PC-9 (cell line): Measurements from ENCODE around the gene APC. TPM values are rescaled to one million over a fixed set of nuclear protein-coding genes. Genes with fewer than 3 reads are reported as not detected.
A peak's percentile ranks its signal among the peaks of the same experiment; 100 is the strongest.

Experiments used
- BruUV-seq: library from RNA; stranded (reverse); fragments of 400-500 nt; replicated peaks from 2 replicates; lab custom pipeline; 2021; lab: Mats Ljungman, UMichigan
- CTCF ChIA-PET: fragments of 300-600 bp; sonication (Branson Sonifier 250); formaldehyde crosslinking; loops from one replicate; lab custom pipeline; 2022; ENCODE audit warnings: antibody characterized with exemption; lab: Charles Lee
- POLR2A ChIA-PET: fragments of 300-600 bp; sonication (Branson Sonifier 250); formaldehyde crosslinking; loops from one replicate; lab custom pipeline; 2022; ENCODE audit warnings: antibody characterized with exemption; ENCODE audit not compliant: unreplicated experiment; lab: Charles Lee
- DNase-seq, 2 experiments: peaks; one replicate each; pipeline versions ENCODE4 v3.0.0 to v3.0.0-alpha.2; 2015 to 2022; ENCODE audit warnings: mixed read lengths in 1 of 2
- H2AFZ ChIP-seq: fragments of 200-600 bp; sonication (generic); 2 replicates; pipeline ENCODE4 v1.8.1; 2017; ENCODE audit warnings: antibody characterized with exemption
- H3F3A ChIP-seq: fragments of 200-600 bp; sonication (generic); 2 replicates; pipeline ENCODE4 v1.8.1; 2017; ENCODE audit warnings: antibody characterized with exemption, mild to moderate bottlenecking, low read depth; ENCODE audit not compliant: insufficient read depth
- H3K27ac ChIP-seq: fragments of 200-600 bp; sonication (generic); 2 replicates; pipeline ENCODE4 v1.6.1; 2016; ENCODE audit warnings: mixed run types
- H3K27me3 ChIP-seq: fragments of 200-600 bp; sonication (generic); 2 replicates; pipeline ENCODE4 v1.6.1; 2016; ENCODE audit warnings: low read depth, mixed run types; ENCODE audit not compliant: insufficient read depth
- H3K36me3 ChIP-seq: fragments of 200-600 bp; sonication (generic); 2 replicates; pipeline ENCODE4 v1.6.1; 2016; ENCODE audit warnings: low read depth, mixed run types
- H3K4me1 ChIP-seq: fragments of 200-600 bp; sonication (generic); replicated peaks from 2 replicates; pipeline ENCODE4 v1.6.1; 2016; ENCODE audit warnings: mixed run types; ENCODE audit not compliant: insufficient read depth
- H3K4me2 ChIP-seq: fragments of 200-600 bp; sonication (generic); 2 replicates; pipeline ENCODE4 v1.6.1; 2017; ENCODE audit warnings: mixed run types
- H3K4me3 ChIP-seq: fragments of 200-600 bp; sonication (generic); 2 replicates; pipeline ENCODE4 v1.6.1; 2016; ENCODE audit warnings: mixed run types
- H3K79me2 ChIP-seq: fragments of 200-600 bp; sonication (generic); 2 replicates; pipeline ENCODE4 v1.6.1; 2017; ENCODE audit warnings: low read depth, mixed run types
- H3K9me2 ChIP-seq: fragments of 200-600 bp; sonication (generic); 2 replicates; pipeline ENCODE4 v1.8.1; 2017; ENCODE audit warnings: mild to moderate bottlenecking; ENCODE audit not compliant: insufficient read depth
- H3K9me3 ChIP-seq: fragments of 200-600 bp; sonication (generic); 2 replicates; pipeline ENCODE4 v1.8.1; 2016; ENCODE audit warnings: low read depth; ENCODE audit not compliant: insufficient read depth
- H4K20me1 ChIP-seq: fragments of 200-600 bp; sonication (generic); 2 replicates; pipeline ENCODE4 v1.8.1; 2017; ENCODE audit not compliant: insufficient read depth
- EZH2 ChIP-seq: fragments of 200-600 bp; sonication (generic); IDR thresholded peaks from 2 replicates; pipeline ENCODE4 v1.8.0; 2017; ENCODE audit warnings: antibody characterized with exemption, low read depth
- intact Hi-C: fragments of 100-400 bp; cut with micrococcal nuclease; formaldehyde crosslinking; loops from one replicate; pipeline ENCODE4 v1.10.0; 2022; ENCODE audit not compliant: unreplicated experiment
- total RNA-seq: library from RNA; stranded (reverse); gene quantifications from 2 replicates; pipeline ENCODE4 v1.2.3, GENCODE V29; 2021
- TF ChIP-seq, protein P1 (sequence below): fragments of 200-600 bp; sonication (generic); conservative IDR thresholded peaks from 2 replicates; pipeline ENCODE4 v1.6.1; 2017; ENCODE audit warnings: mixed run types, antibody characterized with exemption, mild to moderate bottlenecking, moderate library complexity

The APC gene
- total RNA-seq, 1 experiment from 2014 or later, result 23.5 TPM

DNA sequence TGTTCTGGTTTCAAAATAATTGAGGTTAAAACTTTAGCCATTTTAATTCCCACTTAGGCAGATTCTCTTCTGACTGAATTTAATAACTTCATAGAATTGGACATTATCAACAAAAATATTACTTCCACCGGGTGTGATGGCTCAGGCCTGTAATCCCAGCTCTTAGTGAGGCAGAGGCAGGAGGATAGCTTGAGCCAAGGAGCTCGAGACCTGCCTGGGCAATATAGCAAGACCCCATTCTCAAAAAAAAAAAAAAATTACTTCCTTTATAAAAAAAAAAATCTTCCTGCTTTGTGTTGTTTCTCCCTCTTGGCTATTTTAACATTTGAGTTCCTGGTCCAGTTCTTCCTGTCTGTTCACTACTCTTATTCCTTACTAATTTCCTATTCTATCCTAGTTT is 18.0 kb downstream of the APC start:
- no peaks in the 10 kb centered on the region for H3K79me2 ChIP-seq
- no peaks in the 10 kb centered on the region; the same call in 1 of the 2 replicates for H3K9me3 ChIP-seq
- H2AFZ ChIP-seq, result no peak overlapping the region
- no TSS peak for BruUV-seq
- H3K4me1 ChIP-seq, result no peaks in the 10 kb centered on the region
- ChIA-PET POLR2A (no interaction called here), CTCF (interaction anchor here (0.7 kb wide), 1 partner anchor 190 kb away, joined by 4 read pairs; no protein-coding TSS in a partner anchor)
- H3K4me3 ChIP-seq, result no peak overlapping the region
- no peaks in the 10 kb centered on the region for H3K36me3 ChIP-seq
- no peak overlapping the region for H3K27ac ChIP-seq
- intact Hi-C loops, result loop anchor here (2.0 kb wide), 1 partner anchor 581 kb away; no protein-coding TSS in a partner anchor
- H3K27me3 ChIP-seq, result no peaks in the 10 kb centered on the region
- H3K4me2 ChIP-seq, result no peak overlapping the region
- no peaks in the 10 kb centered on the region for H3F3A ChIP-seq
- no peaks in the 10 kb centered on the region; the same call in 1 of the 2 replicates for H4K20me1 ChIP-seq
- TF ChIP-seq, protein P1, sequence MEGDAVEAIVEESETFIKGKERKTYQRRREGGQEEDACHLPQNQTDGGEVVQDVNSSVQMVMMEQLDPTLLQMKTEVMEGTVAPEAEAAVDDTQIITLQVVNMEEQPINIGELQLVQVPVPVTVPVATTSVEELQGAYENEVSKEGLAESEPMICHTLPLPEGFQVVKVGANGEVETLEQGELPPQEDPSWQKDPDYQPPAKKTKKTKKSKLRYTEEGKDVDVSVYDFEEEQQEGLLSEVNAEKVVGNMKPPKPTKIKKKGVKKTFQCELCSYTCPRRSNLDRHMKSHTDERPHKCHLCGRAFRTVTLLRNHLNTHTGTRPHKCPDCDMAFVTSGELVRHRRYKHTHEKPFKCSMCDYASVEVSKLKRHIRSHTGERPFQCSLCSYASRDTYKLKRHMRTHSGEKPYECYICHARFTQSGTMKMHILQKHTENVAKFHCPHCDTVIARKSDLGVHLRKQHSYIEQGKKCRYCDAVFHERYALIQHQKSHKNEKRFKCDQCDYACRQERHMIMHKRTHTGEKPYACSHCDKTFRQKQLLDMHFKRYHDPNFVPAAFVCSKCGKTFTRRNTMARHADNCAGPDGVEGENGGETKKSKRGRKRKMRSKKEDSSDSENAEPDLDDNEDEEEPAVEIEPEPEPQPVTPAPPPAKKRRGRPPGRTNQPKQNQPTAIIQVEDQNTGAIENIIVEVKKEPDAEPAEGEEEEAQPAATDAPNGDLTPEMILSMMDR, result no peak
- TF ChIP-seq EZH2, result no peak
- no peaks in the 10 kb centered on the region for H3K9me2 ChIP-seq
- no peak for DNase-seq

DNA sequence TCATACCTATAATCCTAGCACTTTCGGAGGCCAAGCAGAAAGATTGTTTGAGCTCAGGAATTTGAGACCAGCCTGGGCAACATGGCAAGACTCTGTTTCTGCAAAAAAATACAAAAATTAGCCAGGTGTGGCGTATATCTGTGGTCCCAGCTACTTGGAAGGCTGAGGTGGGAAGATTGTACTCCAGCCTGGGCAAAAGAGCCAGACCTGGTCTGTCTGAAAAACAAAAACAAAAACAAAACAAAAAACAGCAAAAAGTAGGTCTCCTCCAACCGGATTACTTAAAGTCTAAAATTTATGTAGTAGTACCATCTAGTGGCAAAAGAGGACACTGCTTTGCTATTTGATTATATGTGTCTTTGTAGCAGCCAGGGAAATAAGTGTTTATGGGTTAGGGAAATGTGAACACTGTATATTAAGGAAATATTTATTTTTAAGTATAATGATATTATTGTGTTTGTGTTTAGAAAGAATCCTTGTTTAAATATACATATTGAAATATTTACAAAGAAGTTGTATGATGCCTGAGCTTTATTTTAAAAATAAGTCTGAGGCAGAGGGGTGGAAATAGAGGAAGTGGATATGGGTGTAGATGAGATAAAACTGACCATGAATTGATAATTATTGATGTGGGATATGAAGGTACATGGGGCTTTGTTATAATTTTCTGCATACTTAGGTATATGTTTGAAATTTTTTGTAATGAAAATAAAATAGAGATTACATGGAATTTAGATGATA is 20.0 kb downstream of the APC start:
- ChIA-PET POLR2A (no interaction called here), CTCF (interaction anchor here (0.5 to 1.7 kb wide), 7 partner anchors 27 to 367 kb away, joined by 3 to 11 read pairs (median 4); no protein-coding TSS in a partner anchor)
- peak; percentile 1 to 54 for DNase-seq
- H3K4me1 ChIP-seq, result no peaks in the 10 kb centered on the region
- H3K9me2 ChIP-seq, result no peaks in the 10 kb centered on the region
- H3K4me2 ChIP-seq, result no peak overlapping the region
- no peaks in the 10 kb centered on the region for H3K79me2 ChIP-seq
- H2AFZ ChIP-seq, result no peak overlapping the region
- H3K27ac ChIP-seq, result no peak overlapping the region
- TF ChIP-seq EZH2, result no peak
- TF ChIP-seq, protein P1, result peak; percentile 85
- H3K36me3 ChIP-seq, result no peaks in the 10 kb centered on the region
- H3K9me3 ChIP-seq, result no peaks in the 10 kb centered on the region
- H4K20me1 ChIP-seq, result no peaks in the 10 kb centered on the region; the same call in 1 of the 2 replicates
- H3K27me3 ChIP-seq, result no peaks in the 10 kb centered on the region
- H3K4me3 ChIP-seq, result no peak overlapping the region
- intact Hi-C loops, result loop anchor here (1.0 to 2.0 kb wide), 3 partner anchors 66 to 583 kb away; no protein-coding TSS in a partner anchor
- BruUV-seq, result no TSS peak
- no peaks in the 10 kb centered on the region for H3F3A ChIP-seq

DNA sequence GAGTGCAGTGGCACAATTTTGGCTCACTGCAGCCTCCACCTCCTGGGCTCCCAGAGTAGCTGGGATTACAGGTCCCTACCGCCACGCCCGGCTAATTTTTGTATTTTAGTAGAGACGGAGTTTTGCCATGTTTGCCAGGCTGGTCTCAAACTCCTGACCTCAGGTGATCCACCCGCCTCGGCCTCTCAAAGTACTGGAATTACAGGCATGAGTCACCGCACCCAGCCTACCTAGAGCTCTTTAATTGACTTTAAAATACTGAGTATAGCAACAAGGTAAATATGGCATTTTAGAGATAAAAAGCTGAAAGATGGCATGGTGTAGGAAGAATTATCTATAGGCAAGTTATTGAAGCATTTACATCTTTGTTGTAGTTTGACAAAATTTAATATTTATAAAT is 21.0 kb downstream of the APC start:
- Histone ChIP-seq H3K9me3 (no peaks in the 10 kb centered on the region), H3K36me3 (no peaks in the 10 kb centered on the region), H3F3A (no peaks in the 10 kb centered on the region), H3K27me3 (no peaks in the 10 kb centered on the region), H4K20me1 (no peaks in the 10 kb centered on the region), H2AFZ (no peak overlapping the region), H3K9me2 (no peaks in the 10 kb centered on the region), H3K4me1 (no peaks in the 10 kb centered on the region), H3K79me2 (no peaks in the 10 kb centered on the region), H3K4me3 (no peak overlapping the region), H3K27ac (no peak overlapping the region), H3K4me2 (no peak overlapping the region)
- BruUV-seq, result no TSS peak
- intact Hi-C loops, result no loop called here
- ChIA-PET CTCF (interaction anchor here (0.6 kb wide), 1 partner anchor 366 kb away, joined by 4 read pairs; no protein-coding TSS in a partner anchor), POLR2A (no interaction called here)
- TF ChIP-seq, protein P1, result no peak
- TF ChIP-seq EZH2, result no peak
- no peak for DNase-seq
